Neural progenitor cell (in vitro differentiated cells): ENCODE data around the gene PTPN23. TPM values are rescaled to one million over a fixed set of nuclear protein-coding genes. Genes with fewer than 3 reads are reported as not detected.

ENCODE experiments used
- DNase-seq: peaks from one replicate; pipeline ENCODE4 v3.0.0-alpha.2; 2016; ENCODE audit warnings: low spot score
- H2AFZ ChIP-seq: fragments of 200-600 bp; sonication (generic); replicated peaks from 2 replicates; pipeline ENCODE4 v1.6.1; 2016; ENCODE audit warnings: antibody characterized with exemption
- H3F3A ChIP-seq: fragments of 200-600 bp; sonication (generic); 2 replicates; pipeline ENCODE4 v1.6.1; 2016; ENCODE audit warnings: antibody characterized with exemption, low read depth
- H3K27ac ChIP-seq: fragments of 200-600 bp; sonication (generic); 2 replicates; pipeline ENCODE4 v1.5.1; 2016; ENCODE audit warnings: mild to moderate bottlenecking
- H3K27me3 ChIP-seq: fragments of 200-600 bp; sonication (generic); 2 replicates; pipeline ENCODE4 v1.6.1; 2016; ENCODE audit warnings: mild to moderate bottlenecking, moderate library complexity
- H3K36me3 ChIP-seq: fragments of 200-600 bp; sonication (generic); 2 replicates; pipeline ENCODE4 v1.5.1; 2016
- H3K4me1 ChIP-seq: fragments of 200-600 bp; sonication (generic); 2 replicates; pipeline ENCODE4 v1.6.1; 2016; ENCODE audit warnings: mixed run types
- H3K4me2 ChIP-seq: fragments of 200-600 bp; sonication (generic); 2 replicates; pipeline ENCODE4 v1.6.1; 2016
- H3K4me3 ChIP-seq: fragments of 200-600 bp; sonication (generic); 2 replicates; pipeline ENCODE4 v1.5.1; 2016
- H3K79me2 ChIP-seq: fragments of 200-600 bp; sonication (generic); 2 replicates; pipeline ENCODE4 v1.6.1; 2016; ENCODE audit warnings: low read depth
- H3K9ac ChIP-seq: fragments of 200-600 bp; sonication (generic); 2 replicates; pipeline ENCODE4 v1.6.1; 2016
- H3K9me3 ChIP-seq: fragments of 200-600 bp; sonication (generic); 2 replicates; pipeline ENCODE4 v1.5.1; 2016; ENCODE audit warnings: low read depth
- H4K20me1 ChIP-seq: fragments of 200-600 bp; sonication (generic); 2 replicates; pipeline ENCODE4 v1.6.1; 2016; ENCODE audit warnings: low read depth
- H3K27ac Mint-ChIP-seq: 3 replicates; pipeline ENCODE4 v1.8.0; 2021; ENCODE audit warnings: mixed read lengths
- H3K27me3 Mint-ChIP-seq: 2 replicates; pipeline ENCODE4 v1.8.0; 2022; ENCODE audit warnings: low read depth, mild to moderate bottlenecking, inconsistent platforms, moderate library complexity, mixed read lengths; ENCODE audit not compliant: insufficient read depth
- H3K36me3 Mint-ChIP-seq: 3 replicates; pipeline ENCODE4 v1.8.0; 2021; ENCODE audit warnings: mixed read lengths
- H3K4me1 Mint-ChIP-seq: 3 replicates; pipeline ENCODE4 v1.8.0; 2021; ENCODE audit warnings: mixed read lengths
- H3K4me3 Mint-ChIP-seq: 3 replicates; pipeline ENCODE4 v1.8.0; 2021; ENCODE audit warnings: mild to moderate bottlenecking, moderate library complexity, mixed read lengths
- H3K9me3 Mint-ChIP-seq: 3 replicates; pipeline ENCODE4 v1.8.0; 2020; ENCODE audit warnings: mixed read lengths
- CTCF ChIP-seq: fragments of 200-600 bp; sonication (generic); IDR thresholded peaks from 2 replicates; pipeline ENCODE4 v1.5.1; 2017; ENCODE audit warnings: antibody characterized with exemption, mild to moderate bottlenecking
- EZH2 ChIP-seq: fragments of 200-600 bp; sonication (generic); IDR thresholded peaks from 2 replicates; pipeline ENCODE4 v1.6.1; 2017; ENCODE audit warnings: antibody characterized with exemption, mild to moderate bottlenecking, moderate library complexity
- EZH2phosphoT487 ChIP-seq: fragments of 200-600 bp; sonication (generic); IDR thresholded peaks from 2 replicates; pipeline ENCODE4 v1.6.1; 2017; ENCODE audit warnings: antibody characterized with exemption
- total RNA-seq: library from RNA; depleted of rRNA; stranded (reverse); fragments of >200 nt; gene quantifications from 2 replicates; pipeline ENCODE4 v1.2.3, GENCODE V29; 2015; ENCODE audit warnings: low replicate concordance

The PTPN23 gene
- total RNA-seq, 1 donor from 2014 or later, result 3.4 TPM

GRCh38 chr3:47424434-47425382, 43.9 kb downstream of the PTPN23 start:
- H3K4me3 Mint-ChIP-seq, result no peak overlapping the region
- peaks cover 21% of the 10 kb centered on the region for H3K36me3 Mint-ChIP-seq

GRCh38 chr3:47425383-47425778, 44.6 kb downstream of the PTPN23 start:
- Mint-ChIP-seq H3K4me1 (peaks cover 15% of the 10 kb centered on the region), H3K9me3 (no peaks in the 10 kb centered on the region), H3K27ac (no peak overlapping the region), H3K4me3 (no peak overlapping the region), H3K27me3 (peaks cover 10% of the 10 kb centered on the region), H3K36me3 (peaks cover 28% of the 10 kb centered on the region)
- TF ChIP-seq CTCF (no peak), EZH2 (no peak), EZH2phosphoT487 (no peak)
- Histone ChIP-seq H3K9me3 (no peaks in the 10 kb centered on the region), H3K79me2 (no peaks in the 10 kb centered on the region), H3K4me2 (no peak overlapping the region), H4K20me1 (peaks cover 11% of the 10 kb centered on the region), H3K4me3 (no peak overlapping the region), H3K27ac (no peak overlapping the region), H3K9ac (no peak overlapping the region), H3K27me3 (no peaks in the 10 kb centered on the region), H3K36me3 (no peaks in the 10 kb centered on the region), H3F3A (peaks cover 8% of the 10 kb centered on the region), H2AFZ (no peak overlapping the region), H3K4me1 (peaks cover 4% of the 10 kb centered on the region)
- DNase-seq, result no peak

More at GRCh38 chr3:47424434-47425382, 43.9 kb downstream of the PTPN23 start:
- Mint-ChIP-seq H3K9me3 (no peaks in the 10 kb centered on the region), H3K4me1 (peaks cover 11% of the 10 kb centered on the region), H3K27me3 (peaks cover 10% of the 10 kb centered on the region), H3K27ac (no peak overlapping the region)
- TF ChIP-seq EZH2 (no peak), EZH2phosphoT487 (no peak)
- Histone ChIP-seq H4K20me1 (peaks cover 5% of the 10 kb centered on the region), H3K36me3 (no peaks in the 10 kb centered on the region), H3K4me2 (no peak overlapping the region), H3F3A (peaks cover 8% of the 10 kb centered on the region), H3K27me3 (no peaks in the 10 kb centered on the region), H3K9me3 (no peaks in the 10 kb centered on the region), H2AFZ (no peak overlapping the region), H3K79me2 (no peaks in the 10 kb centered on the region), H3K9ac (no peak overlapping the region), H3K27ac (no peak overlapping the region), H3K4me3 (no peak overlapping the region), H3K4me1 (peaks cover 4% of the 10 kb centered on the region)
- no peak for DNase-seq

GRCh38 chr3:47425959-47426358, 45.1 kb downstream of the PTPN23 start:
- Histone ChIP-seq H3K36me3 (no peaks in the 10 kb centered on the region), H3K4me3 (no peak overlapping the region), H4K20me1 (peaks cover 11% of the 10 kb centered on the region), H3K9ac (no peak overlapping the region), H3K9me3 (no peaks in the 10 kb centered on the region), H3K79me2 (no peaks in the 10 kb centered on the region), H3K27me3 (no peaks in the 10 kb centered on the region), H3F3A (peaks cover 8% of the 10 kb centered on the region), H3K4me1 (peaks cover 6% of the 10 kb centered on the region), H3K4me2 (no peak overlapping the region), H3K27ac (no peak overlapping the region), H2AFZ (no peak overlapping the region)
- DNase-seq, result no peak
- Mint-ChIP-seq H3K9me3 (no peaks in the 10 kb centered on the region), H3K4me3 (no peak overlapping the region), H3K27me3 (peaks cover 10% of the 10 kb centered on the region), H3K4me1 (peaks cover 17% of the 10 kb centered on the region), H3K27ac (no peak overlapping the region), H3K36me3 (peaks cover 28% of the 10 kb centered on the region)
- no peak for TF ChIP-seq CTCF
- TF ChIP-seq EZH2phosphoT487, result no peak

- TF ChIP-seq EZH2phosphoT487 (no peak), CTCF (no peak), EZH2 (no peak)
- peaks cover 9% of the 10 kb centered on the region for H3K4me1 Mint-ChIP-seq
- Histone ChIP-seq H3F3A (no peaks in the 10 kb centered on the region), H3K9ac (no peak overlapping the region), H3K4me3 (no peak overlapping the region), H3K4me1 (peaks cover 3% of the 10 kb centered on the region), H2AFZ (no peak overlapping the region), H3K79me2 (no peaks in the 10 kb centered on the region), H3K36me3 (no peaks in the 10 kb centered on the region), H3K27me3 (no peaks in the 10 kb centered on the region), H3K9me3 (no peaks in the 10 kb centered on the region), H3K4me2 (no peak overlapping the region), H3K27ac (no peak overlapping the region), H4K20me1 (peaks cover 11% of the 10 kb centered on the region)
- no peaks in the 10 kb centered on the region for H3K9me3 Mint-ChIP-seq
- peaks cover 5% of the 10 kb centered on the region for H3K27me3 Mint-ChIP-seq
- no peak overlapping the region for H3K4me3 Mint-ChIP-seq
- H3K27ac Mint-ChIP-seq, result no peak overlapping the region
- peaks cover 33% of the 10 kb centered on the region for H3K36me3 Mint-ChIP-seq
- DNase-seq, result no peak
These were observed 47.0 kb downstream of the PTPN23 start for GRCh38 chr3:47427866-47428265.
